Caco-2 (cell line): ENCODE measurements around the gene ADCYAP1R1. TPM values are rescaled to one million over a fixed set of nuclear protein-coding genes. Genes with fewer than 3 reads are reported as not detected.

Experiments used
- BruUV-seq: library from RNA; stranded (reverse); fragments of 400-500 nt; replicated peaks from 2 replicates; lab custom pipeline; 2021; lab: Mats Ljungman, UMichigan
- CTCF ChIA-PET: fragments of 300-600 bp; sonication (Branson Sonifier 250); formaldehyde crosslinking; loops from one replicate; lab custom pipeline; 2022; ENCODE audit warnings: antibody characterized with exemption; lab: Charles Lee
- POLR2A ChIA-PET: fragments of 300-600 bp; sonication (Branson Sonifier 250); formaldehyde crosslinking; loops from one replicate; lab custom pipeline; 2022; ENCODE audit warnings: antibody characterized with exemption; lab: Charles Lee
- DNase-seq, 2 experiments: peaks; one replicate each; pipeline versions ENCODE4 v3.0.0 to v3.0.0-alpha.2; 2020 to 2022
- H3K27me3 ChIP-seq: replicated peaks from 2 replicates; pipeline ENCODE4 v1.6.0; 2011; ENCODE audit warnings: low read length; ENCODE audit not compliant: control insufficient read depth, insufficient read depth
- H3K36me3 ChIP-seq: 2 replicates; pipeline ENCODE4 v1.5.1; 2011; ENCODE audit warnings: low read length; ENCODE audit not compliant: control insufficient read depth, insufficient read depth
- H3K4me1 ChIP-seq: fragments of 250-450 bp; sonication (Bioruptor Pico); 2 replicates; pipeline ENCODE4 v1.5.1; 2020; ENCODE audit warnings: mild to moderate bottlenecking
- H3K4me3 ChIP-seq: 2 replicates; pipeline ENCODE4 v1.5.1; 2011; ENCODE audit warnings: low read depth, mild to moderate bottlenecking, control low read depth, low read length
- H3K9me3 ChIP-seq: fragments of 250-450 bp; sonication (Bioruptor Pico); 2 replicates; pipeline ENCODE4 v1.5.1; 2020; ENCODE audit warnings: mild to moderate bottlenecking, moderate library complexity
- H3K27ac Mint-ChIP-seq: one replicate; pipeline ENCODE4 v1.8.0; 2022; ENCODE audit warnings: mixed read lengths; ENCODE audit not compliant: unreplicated experiment
- H3K27me3 Mint-ChIP-seq: one replicate; pipeline ENCODE4 v1.8.0; 2022; ENCODE audit warnings: mixed read lengths; ENCODE audit not compliant: insufficient read depth, unreplicated experiment
- H3K36me3 Mint-ChIP-seq: one replicate; pipeline ENCODE4 v1.8.0; 2022; ENCODE audit warnings: mild to moderate bottlenecking, mixed read lengths; ENCODE audit not compliant: insufficient read depth, unreplicated experiment
- H3K4me1 Mint-ChIP-seq: one replicate; pipeline ENCODE4 v1.8.0; 2022; ENCODE audit warnings: low read depth, mixed read lengths; ENCODE audit not compliant: unreplicated experiment
- H3K4me3 Mint-ChIP-seq: one replicate; pipeline ENCODE4 v1.8.0; 2022; ENCODE audit warnings: mild to moderate bottlenecking, moderate library complexity, mixed read lengths; ENCODE audit not compliant: unreplicated experiment
- H3K9me3 Mint-ChIP-seq: one replicate; pipeline ENCODE4 v1.8.0; 2022; ENCODE audit warnings: mixed read lengths; ENCODE audit not compliant: unreplicated experiment
- CTCF ChIP-seq, 2 experiments: fragments of 200-600 bp in 1 of 2; IDR thresholded peaks; 1 replicate in 1 of 2; 2 replicates in 1 of 2; pipeline versions ENCODE4 v1.5.1 to v1.8.0; 2011 to 2022; ENCODE audit warnings: antibody characterized with exemption in 1 of 2, control low read depth in 1 of 2, inconsistent platforms in 1 of 2, low read depth in 1 of 2, low read length in 1 of 2, mild to moderate bottlenecking in 1 of 2, moderate library complexity in 1 of 2; ENCODE audit not compliant: insufficient read depth in 1 of 2, severe bottlenecking in 1 of 2, unreplicated experiment in 1 of 2
- intact Hi-C: fragments of 100-400 bp; cut with micrococcal nuclease; formaldehyde crosslinking; loops from one replicate; pipeline ENCODE4 v1.10.0; 2022; ENCODE audit not compliant: unreplicated experiment
- total RNA-seq: library from RNA; stranded (reverse); gene quantifications from 2 replicates; pipeline ENCODE4 v1.2.3, GENCODE V29; 2022

The ADCYAP1R1 gene
- total RNA-seq, 1 experiment from 2014 or later = not detected

- intact Hi-C loops = no loop called here
- Histone ChIP-seq H3K4me3 (no peak overlapping the region), H3K36me3 (no peaks in the 10 kb centered on the region), H3K9me3 (no peaks in the 10 kb centered on the region), H3K4me1 (no peaks in the 10 kb centered on the region), H3K27me3 (no peaks in the 10 kb centered on the region; the same call in 1 of the 2 replicates)
- Mint-ChIP-seq H3K4me3 (no peak overlapping the region), H3K4me1 (no peaks in the 10 kb centered on the region), H3K36me3 (no peaks in the 10 kb centered on the region), H3K9me3 (no peaks in the 10 kb centered on the region), H3K27me3 (peaks cover 20% of the 10 kb centered on the region), H3K27ac (no peak overlapping the region)
- ChIA-PET POLR2A (no interaction called here), CTCF (interaction anchor here (1.7 kb wide), 1 partner anchor 72 kb away, joined by 4 read pairs; no protein-coding TSS in a partner anchor)
- BruUV-seq = no TSS peak
- DNase-seq = no peak
- TF ChIP-seq CTCF (IDR thresholded peaks at IDR 0.05; ENCODE audit: insufficient read depth in 1 of 2, low read depth in 1 of 2, low read length in 1 of 2, severe bottlenecking in 1 of 2, unreplicated experiment in 1 of 2) = no peak
Observed at GRCh38 chr7:31055471-31055870, 3.4 kb downstream of the ADCYAP1R1 start.

- H3K27me3 ChIP-seq = no peaks in the 10 kb centered on the region; the same call in 1 of the 2 replicates
- ChIA-PET POLR2A (no interaction called here), CTCF (interaction anchor here (0.7 kb wide), 1 partner anchor 73 kb away, joined by 3 read pairs; no protein-coding TSS in a partner anchor)
- H3K27me3 Mint-ChIP-seq = peaks cover 6% of the 10 kb centered on the region
- no TSS peak for BruUV-seq
- H3K36me3 ChIP-seq = no peaks in the 10 kb centered on the region
- H3K27ac Mint-ChIP-seq = no peak overlapping the region
- H3K4me1 ChIP-seq = no peaks in the 10 kb centered on the region
- no peaks in the 10 kb centered on the region for H3K4me1 Mint-ChIP-seq
- intact Hi-C loops = no loop called here
- no peak for DNase-seq
- no peaks in the 10 kb centered on the region for H3K9me3 Mint-ChIP-seq
- H3K4me3 ChIP-seq = no peak overlapping the region
- TF ChIP-seq CTCF (IDR thresholded peaks at IDR 0.05; ENCODE audit: insufficient read depth in 1 of 2, low read depth in 1 of 2, low read length in 1 of 2, severe bottlenecking in 1 of 2, unreplicated experiment in 1 of 2) = no peak
- no peak overlapping the region for H3K4me3 Mint-ChIP-seq
- H3K36me3 Mint-ChIP-seq = no peaks in the 10 kb centered on the region
- no peaks in the 10 kb centered on the region for H3K9me3 ChIP-seq
Observed at GRCh38 chr7:31056775-31057346, 4.8 kb downstream of the ADCYAP1R1 start.

- Mint-ChIP-seq H3K4me1 (no peaks in the 10 kb centered on the region), H3K27me3 (peaks cover 5% of the 10 kb centered on the region)
Observed at GRCh38 chr7:31058122-31058521, 6.0 kb downstream of the ADCYAP1R1 start.

More at GRCh38 chr7:31058122-31058521, 6.0 kb downstream of the ADCYAP1R1 start:
- Mint-ChIP-seq H3K27ac (no peak overlapping the region), H3K9me3 (no peaks in the 10 kb centered on the region), H3K36me3 (no peaks in the 10 kb centered on the region), H3K4me3 (no peak overlapping the region)
- no peaks in the 10 kb centered on the region for H3K9me3 ChIP-seq
- H3K27me3 ChIP-seq = no peaks in the 10 kb centered on the region; the same call in none of the 2 replicates
- DNase-seq = no peak
- H3K4me1 ChIP-seq = no peaks in the 10 kb centered on the region
- no peaks in the 10 kb centered on the region for H3K36me3 ChIP-seq
- no TSS peak for BruUV-seq
- POLR2A ChIA-PET = no interaction called here
- CTCF ChIA-PET = no interaction called here
- no peak overlapping the region for H3K4me3 ChIP-seq
- intact Hi-C loops = no loop called here
- TF ChIP-seq CTCF (IDR thresholded peaks at IDR 0.05; ENCODE audit: insufficient read depth in 1 of 2, low read depth in 1 of 2, low read length in 1 of 2, severe bottlenecking in 1 of 2, unreplicated experiment in 1 of 2) = no peak
